MM.1S (cell line): Measurements from ENCODE around the gene SYNRG.

Source experiments
- EZH2phosphoT487 ChIP-seq: fragments of 300-600 bp; sonication (generic); IDR thresholded peaks from 2 replicates; pipeline ENCODE4 v1.6.1; 2018; ENCODE audit warnings: antibody characterized with exemption, low read length
- TF ChIP-seq, protein P1 (sequence below): fragments of 300-600 bp; sonication (generic); IDR thresholded peaks from 2 replicates; pipeline ENCODE4 v1.5.1; 2016; ENCODE audit warnings: antibody characterized with exemption, low read length, mixed read lengths

DNA sequence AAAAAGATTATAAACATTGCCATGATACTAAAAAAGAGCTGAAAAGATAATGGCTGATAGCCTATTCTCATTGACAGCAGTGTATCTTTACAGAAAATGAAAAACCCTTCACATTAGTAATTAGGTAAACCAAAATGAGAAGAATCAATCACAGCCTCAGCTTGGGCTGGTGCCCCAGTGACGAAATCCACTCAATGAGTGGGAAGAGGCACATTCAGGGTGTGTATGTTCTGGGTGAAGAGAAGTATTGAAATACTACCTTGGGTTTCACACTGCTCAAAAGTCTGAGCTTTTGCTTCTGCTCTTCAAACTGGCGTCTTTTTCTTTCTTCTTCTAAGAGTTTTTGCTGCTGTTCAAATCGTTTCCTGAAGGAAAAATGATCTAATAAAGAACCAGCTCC, 24.2 kb downstream of the SYNRG start:
- TF ChIP-seq, protein P1, sequence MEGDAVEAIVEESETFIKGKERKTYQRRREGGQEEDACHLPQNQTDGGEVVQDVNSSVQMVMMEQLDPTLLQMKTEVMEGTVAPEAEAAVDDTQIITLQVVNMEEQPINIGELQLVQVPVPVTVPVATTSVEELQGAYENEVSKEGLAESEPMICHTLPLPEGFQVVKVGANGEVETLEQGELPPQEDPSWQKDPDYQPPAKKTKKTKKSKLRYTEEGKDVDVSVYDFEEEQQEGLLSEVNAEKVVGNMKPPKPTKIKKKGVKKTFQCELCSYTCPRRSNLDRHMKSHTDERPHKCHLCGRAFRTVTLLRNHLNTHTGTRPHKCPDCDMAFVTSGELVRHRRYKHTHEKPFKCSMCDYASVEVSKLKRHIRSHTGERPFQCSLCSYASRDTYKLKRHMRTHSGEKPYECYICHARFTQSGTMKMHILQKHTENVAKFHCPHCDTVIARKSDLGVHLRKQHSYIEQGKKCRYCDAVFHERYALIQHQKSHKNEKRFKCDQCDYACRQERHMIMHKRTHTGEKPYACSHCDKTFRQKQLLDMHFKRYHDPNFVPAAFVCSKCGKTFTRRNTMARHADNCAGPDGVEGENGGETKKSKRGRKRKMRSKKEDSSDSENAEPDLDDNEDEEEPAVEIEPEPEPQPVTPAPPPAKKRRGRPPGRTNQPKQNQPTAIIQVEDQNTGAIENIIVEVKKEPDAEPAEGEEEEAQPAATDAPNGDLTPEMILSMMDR = no peak
- no peak for TF ChIP-seq EZH2phosphoT487
